T-helper 2 cell (primary cell): ENCODE data around the gene PSMD2.

Source experiments
- DNase-seq, 5 experiments: peaks; one replicate each; pipeline versions ENCODE4 v3.0.0 to v3.0.0-alpha.2; 2012 to 2022

The PSMD2 gene

GRCh38 chr3:184317201-184317600 lies 18.2 kb downstream of the PSMD2 start:
- no peak for DNase-seq

DNA sequence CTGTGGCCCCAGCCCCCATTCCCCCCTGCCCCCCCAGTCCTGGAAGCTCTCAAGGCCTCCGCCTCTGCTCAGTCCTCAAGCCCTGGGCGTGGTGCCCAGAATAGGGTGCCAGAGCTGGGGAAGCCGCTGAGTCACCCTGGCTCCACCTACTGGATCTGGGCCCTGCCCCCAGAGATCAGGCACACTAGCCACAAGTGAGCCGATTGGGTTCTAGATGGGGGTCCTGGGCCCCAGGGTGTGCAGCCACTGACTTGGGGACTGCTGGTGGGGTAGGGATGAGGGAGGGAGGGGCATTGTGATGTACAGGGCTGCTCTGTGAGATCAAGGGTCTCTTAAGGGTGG lies 21.0 kb downstream of the PSMD2 start:
- DNase-seq = no peak

- no peak for DNase-seq
Measured at GRCh38 chr3:184321666-184322065, 22.6 kb downstream of the PSMD2 start.

- no peak for DNase-seq
Measured at GRCh38 chr3:184322731-184323487, 23.9 kb downstream of the PSMD2 start.

- DNase-seq = no peak
Measured at GRCh38 chr3:184323696-184324095, 24.7 kb downstream of the PSMD2 start.

- DNase-seq = no peak
Measured at GRCh38 chr3:184325269-184325668, 26.2 kb downstream of the PSMD2 start.

GRCh38 chr3:184325715-184326369 lies 26.8 kb downstream of the PSMD2 start:
- DNase-seq = peak in 1 of 5 experiments; percentile 33

DNA sequence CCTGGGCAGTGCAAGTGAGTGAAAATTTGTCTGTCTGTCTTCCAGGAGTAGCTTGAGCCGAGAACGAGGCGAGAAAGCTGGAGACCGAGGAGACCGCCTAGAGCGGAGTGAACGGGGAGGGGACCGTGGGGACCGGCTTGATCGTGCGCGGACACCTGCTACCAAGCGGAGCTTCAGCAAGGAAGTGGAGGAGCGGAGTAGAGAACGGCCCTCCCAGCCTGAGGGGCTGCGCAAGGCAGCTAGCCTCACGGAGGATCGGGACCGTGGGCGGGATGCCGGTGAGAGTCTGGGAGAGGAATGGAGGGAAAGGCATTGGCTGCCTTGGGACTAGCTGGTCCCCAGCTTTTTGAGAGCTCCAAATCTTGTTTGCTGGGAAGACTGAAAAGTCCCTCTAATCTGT lies 28.1 kb downstream of the PSMD2 start:
- DNase-seq = no peak

DNA sequence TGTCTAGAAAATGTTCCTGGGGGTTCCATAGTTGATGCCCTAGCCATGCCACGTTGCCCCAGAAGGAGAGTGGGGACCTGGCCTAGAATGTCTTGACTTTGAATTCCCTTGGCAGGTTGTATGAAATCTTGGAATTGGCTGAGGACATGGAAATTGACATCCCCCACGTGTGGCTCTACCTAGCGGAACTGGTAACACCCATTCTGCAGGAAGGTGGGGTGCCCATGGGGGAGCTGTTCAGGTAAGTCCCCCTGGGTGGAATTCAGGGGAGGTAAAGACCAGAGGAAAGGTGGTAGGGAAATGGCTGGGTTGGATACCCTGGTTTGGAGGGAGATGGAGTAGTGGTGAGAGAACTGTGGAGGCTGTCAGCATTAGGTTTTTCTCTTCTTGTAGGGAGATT lies 29.5 kb downstream of the PSMD2 start:
- no peak for DNase-seq

GRCh38 chr3:184332370-184333090 lies 33.5 kb downstream of the PSMD2 start:
- DNase-seq = no peak

GRCh38 chr3:184333190-184333589 lies 34.1 kb downstream of the PSMD2 start:
- DNase-seq = no peak

- DNase-seq = no peak
Measured at GRCh38 chr3:184333700-184334099, 34.7 kb downstream of the PSMD2 start.

GRCh38 chr3:184334470-184335158 lies 35.6 kb downstream of the PSMD2 start:
- peak in 4 of 5 experiments; percentile 31 to 77 (median 37) for DNase-seq

DNA sequence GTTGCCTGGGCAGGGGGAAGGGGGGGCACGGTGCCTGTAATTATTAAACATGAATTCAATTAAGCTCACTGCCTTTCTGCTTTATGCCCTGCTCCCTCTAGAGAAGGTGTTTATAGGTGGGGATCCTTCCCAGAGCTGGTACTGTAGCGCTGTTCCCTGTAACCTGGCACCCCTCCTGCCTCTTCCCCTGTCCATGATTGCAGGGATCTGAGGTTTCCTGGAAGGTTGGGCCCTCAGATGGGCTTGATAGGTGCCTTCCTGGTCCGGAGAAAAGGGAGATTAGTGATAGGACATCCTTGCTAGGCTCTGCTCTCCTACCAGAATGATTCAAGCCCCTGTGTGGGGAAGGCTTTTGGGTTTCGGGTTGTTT lies 36.2 kb downstream of the PSMD2 start:
- DNase-seq = no peak

- DNase-seq = peak; percentile 71 to 84 (median 78)
Measured at GRCh38 chr3:184335661-184336546, 36.9 kb downstream of the PSMD2 start.

- DNase-seq = peak in 1 of 5 experiments; percentile 35
Measured at GRCh38 chr3:184336547-184337398, 37.7 kb downstream of the PSMD2 start.

DNA sequence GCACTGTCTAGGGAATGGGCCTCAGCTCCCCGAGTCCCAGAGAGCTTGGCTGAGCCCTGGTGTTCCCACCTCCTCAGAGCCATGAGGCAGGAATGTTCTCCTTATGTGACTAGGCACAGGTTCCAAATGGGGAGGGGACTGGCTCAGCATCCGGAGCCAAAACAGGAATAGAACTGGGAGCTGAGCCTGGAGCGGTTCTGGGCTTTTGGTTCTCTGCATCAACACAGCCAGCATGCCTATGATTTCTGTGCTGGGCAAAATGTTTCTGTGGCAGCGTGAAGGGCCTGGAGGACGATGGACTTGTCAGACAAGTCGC lies 38.3 kb downstream of the PSMD2 start, which contains the start of gene FAM131A:
FAM131A (plus strand) TSS at position 202 of the 316 bp plus-strand sequence; CDS start at position 233, 31 bp downstream.
- no peak for DNase-seq

DNA sequence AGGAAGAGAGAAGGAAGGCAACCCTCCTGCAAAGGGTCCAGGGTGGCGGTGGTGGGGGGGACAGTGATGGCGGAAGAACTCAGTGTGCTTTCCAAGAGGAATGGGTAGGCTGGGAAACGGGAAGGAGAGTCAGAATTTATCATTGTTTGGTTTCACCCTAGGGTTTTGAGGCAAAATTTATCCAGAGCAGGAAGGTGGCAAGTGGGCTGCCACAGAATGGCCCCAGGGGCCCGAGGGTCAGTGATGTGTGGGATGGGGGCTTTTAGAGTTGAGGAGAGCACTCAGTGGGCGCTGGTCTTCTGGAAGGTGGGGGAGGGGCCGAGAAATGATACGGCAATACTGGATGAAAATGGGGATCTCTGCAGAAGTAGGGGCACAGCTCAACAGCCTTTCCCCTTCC lies 38.9 kb downstream of the PSMD2 start:
- no peak for DNase-seq

DNA sequence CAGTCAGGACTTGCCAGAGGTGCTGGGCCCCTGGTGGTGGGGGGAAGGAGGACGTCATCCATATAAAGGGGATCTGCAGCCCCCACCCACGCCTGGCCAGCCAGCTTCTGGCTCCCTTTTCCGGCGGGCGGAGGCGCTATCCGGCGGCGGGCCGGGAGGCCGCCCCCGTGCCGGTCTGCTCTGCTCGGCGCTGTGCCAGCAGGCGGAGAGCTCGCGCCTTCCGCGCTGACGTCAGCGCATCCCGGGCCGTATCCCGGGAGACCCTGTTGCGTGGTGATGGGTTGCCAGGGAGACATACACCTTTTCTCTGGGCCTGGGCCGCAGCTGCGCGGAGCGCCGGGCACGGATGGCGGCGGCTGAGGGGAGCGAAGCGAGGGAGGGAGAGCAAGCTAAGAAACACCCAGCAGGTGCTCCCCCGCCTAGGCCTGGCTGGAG lies 39.5 kb downstream of the PSMD2 start:
- peak in 1 of 5 experiments; percentile 23 for DNase-seq

DNA sequence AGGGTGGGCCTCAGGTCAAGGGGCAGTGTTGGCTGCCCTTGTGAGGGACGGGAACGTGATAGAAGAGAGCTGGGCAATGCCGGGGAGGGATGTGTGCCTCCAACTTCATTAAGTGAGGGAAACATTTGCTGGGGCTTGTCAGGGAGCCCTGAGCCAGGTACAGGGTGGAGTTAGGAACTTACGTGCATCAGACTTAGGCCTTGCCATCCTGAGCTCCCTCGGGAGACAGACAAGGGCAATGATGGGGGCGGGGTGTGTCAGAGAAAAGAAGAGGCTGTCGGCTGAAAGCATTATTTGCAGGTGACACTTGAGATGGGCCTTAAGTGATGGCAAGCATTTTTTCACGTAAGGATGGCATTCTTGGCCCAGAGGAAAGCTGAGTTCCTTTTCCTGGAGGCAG lies 40.0 kb downstream of the PSMD2 start:
- DNase-seq = no peak
